GM19240 (cell line): ENCODE measurements around the gene VAMP8.
A peak's percentile ranks its signal among the peaks of the same experiment; 100 is the strongest.
"Not testable (repeated sequence)": the region's sequence is repeated elsewhere in the genome, so short reads cannot be mapped to it uniquely, and the experiment has no call there.

Experiments
- DNase-seq: peaks from one replicate; pipeline ENCODE4 v3.0.0; 2011; ENCODE audit warnings: low spot score; ENCODE audit not compliant: insufficient read length

The VAMP8 gene

GRCh38 chr2:85579266-85579935 lies 2.0 kb downstream of the VAMP8 start:
- DNase-seq, result no peak

GRCh38 chr2:85580206-85580605 lies 2.8 kb downstream of the VAMP8 start:
- DNase-seq, result no peak

- no peak for DNase-seq
Measured at GRCh38 chr2:85582492-85582891, 5.1 kb downstream of the VAMP8 start.

GRCh38 chr2:85583667-85584353 lies 6.4 kb downstream of the VAMP8 start:
- DNase-seq, result peak; percentile 70

GRCh38 chr2:85584354-85584856 lies 7.0 kb downstream of the VAMP8 start, which contains the start of gene VAMP5:
TSS of gene VAMP5 (plus strand) at chr2:85584431. CDS start at chr2:85584491, 60 bp downstream.
- DNase-seq, result no peak

GRCh38 chr2:85584857-85585780 lies 7.7 kb downstream of the VAMP8 start:
- no peak for DNase-seq

- DNase-seq, result no peak
Measured at GRCh38 chr2:85585781-85586105, 8.4 kb downstream of the VAMP8 start.

- DNase-seq, result no peak
Measured at GRCh38 chr2:85588236-85588635, 10.8 kb downstream of the VAMP8 start.

GRCh38 chr2:85588645-85589044 lies 11.3 kb downstream of the VAMP8 start:
- DNase-seq, result no peak

GRCh38 chr2:85589181-85589580 lies 11.8 kb downstream of the VAMP8 start:
- DNase-seq, result no peak

- no peak for DNase-seq
Measured at GRCh38 chr2:85589982-85590791, 12.8 kb downstream of the VAMP8 start.

GRCh38 chr2:85590950-85591349 lies 13.6 kb downstream of the VAMP8 start:
- DNase-seq, result no peak

GRCh38 chr2:85591563-85591962 lies 14.2 kb downstream of the VAMP8 start:
- DNase-seq, result no peak

GRCh38 chr2:85592299-85592698 lies 14.9 kb downstream of the VAMP8 start:
- DNase-seq, result not testable (repeated sequence)

- DNase-seq, result no peak
Measured at GRCh38 chr2:85593023-85593422, 15.6 kb downstream of the VAMP8 start.

- DNase-seq, result no peak
Measured at GRCh38 chr2:85594715-85595300, 17.4 kb downstream of the VAMP8 start.

- DNase-seq, result peak; percentile 97
Measured at GRCh38 chr2:85595301-85596025, 18.1 kb downstream of the VAMP8 start, which contains the start of gene RNF181. TSS of gene RNF181 (plus strand) at chr2:85595745. CDS start at chr2:85595764, 19 bp downstream.

- no peak for DNase-seq
Measured at GRCh38 chr2:85596026-85596333, 18.6 kb downstream of the VAMP8 start.

- no peak for DNase-seq
Measured at GRCh38 chr2:85596486-85597143, 19.2 kb downstream of the VAMP8 start.
